IMR-90 (cell line): ENCODE data around the gene HIVEP3. TPM values are rescaled to one million over a fixed set of nuclear protein-coding genes. Genes with fewer than 3 reads are reported as not detected.

Experiments used
- ATAC-seq: fragments of 200-7000 bp; cut with Tn5 transposase; 2 replicates; pipeline ENCODE4 v1.9.1; 2020; ENCODE audit warnings: low read depth, mild to moderate bottlenecking, moderate library complexity
- BruUV-seq: library from RNA; stranded (reverse); fragments of 400-500 nt; replicated peaks from 2 replicates; lab custom pipeline; 2021; lab: Mats Ljungman, UMichigan
- CTCF ChIA-PET: fragments of 300-600 bp; formaldehyde crosslinking; extraction: SDS; loops from one replicate; lab custom pipeline; 2021; ENCODE audit warnings: antibody characterized with exemption; lab: Yijun Ruan, JAX
- POLR2A ChIA-PET: fragments of 300-600 bp; sonication (Branson Sonifier 250); formaldehyde crosslinking; loops from one replicate; lab custom pipeline; 2022; ENCODE audit warnings: antibody characterized with exemption; ENCODE audit not compliant: unreplicated experiment; lab: Charles Lee
- DNase-seq: peaks from one replicate; pipeline ENCODE4 v3.0.0; 2013
- H2AFZ ChIP-seq: replicated peaks from 2 replicates; pipeline ENCODE3; 2013; ENCODE audit warnings: low read length, mild to moderate bottlenecking; ENCODE audit not compliant: poor library complexity
- H2AK5ac ChIP-seq: 2 replicates; pipeline ENCODE4 v1.6.1; 2013; ENCODE audit warnings: low read depth, low read length, inconsistent platforms
- H2AK9ac ChIP-seq: replicated peaks from 2 replicates; pipeline ENCODE3; 2013; ENCODE audit warnings: mild to moderate bottlenecking, low read depth, low read length, moderate library complexity; ENCODE audit not compliant: poor library complexity
- H2BK120ac ChIP-seq: 2 replicates; pipeline ENCODE4 v1.6.1; 2013; ENCODE audit warnings: low read depth, low read length, inconsistent platforms
- H2BK15ac ChIP-seq: 3 replicates; pipeline ENCODE4 v1.6.1; 2013; ENCODE audit warnings: low read depth, low read length, inconsistent platforms
- H2BK20ac ChIP-seq: 2 replicates; pipeline ENCODE4 v1.6.1; 2013; ENCODE audit warnings: low read depth, mild to moderate bottlenecking, inconsistent platforms, low read length, moderate library complexity
- H2BK5ac ChIP-seq: 2 replicates; pipeline ENCODE4 v1.6.1; 2013; ENCODE audit warnings: mild to moderate bottlenecking, low read depth, low read length, inconsistent platforms; ENCODE audit not compliant: poor library complexity, severe bottlenecking
- H3K14ac ChIP-seq: replicated peaks from 2 replicates; pipeline ENCODE4 v1.6.1; 2013; ENCODE audit warnings: low read depth, low read length, inconsistent platforms
- H3K18ac ChIP-seq: 2 replicates; pipeline ENCODE4 v1.6.1; 2013; ENCODE audit warnings: low read depth, low read length, control low read depth
- H3K23ac ChIP-seq: 2 replicates; pipeline ENCODE4 v1.6.1; 2013; ENCODE audit warnings: low read depth, low read length, inconsistent platforms
- H3K27ac ChIP-seq: 2 replicates; pipeline ENCODE4 v1.5.1; 2013; ENCODE audit warnings: mild to moderate bottlenecking, control low read depth, low read length; ENCODE audit not compliant: insufficient read depth
- H3K27me3 ChIP-seq: 2 replicates; pipeline ENCODE4 v1.6.1; 2013; ENCODE audit warnings: low read length; ENCODE audit not compliant: control insufficient read depth, insufficient read depth
- H3K36me3 ChIP-seq: 2 replicates; pipeline ENCODE4 v1.6.1; 2013; ENCODE audit warnings: low read length, mixed read lengths; ENCODE audit not compliant: control insufficient read depth, insufficient read depth
- H3K4ac ChIP-seq: 2 replicates; pipeline ENCODE4 v1.6.1; 2013; ENCODE audit warnings: low read depth, low read length, inconsistent platforms
- H3K4me1 ChIP-seq: 2 replicates; pipeline ENCODE4 v1.6.1; 2013; ENCODE audit warnings: low read length, mixed read lengths; ENCODE audit not compliant: control insufficient read depth, insufficient read depth
- H3K4me2 ChIP-seq: 2 replicates; pipeline ENCODE4 v1.6.1; 2013; ENCODE audit warnings: low read depth, mild to moderate bottlenecking, control low read depth, low read length, moderate library complexity
- H3K4me3 ChIP-seq: 2 replicates; pipeline ENCODE4 v1.5.1; 2013; ENCODE audit warnings: low read depth, mild to moderate bottlenecking, control low read depth, low read length, moderate library complexity; ENCODE audit not compliant: insufficient read depth
- H3K56ac ChIP-seq: 2 replicates; pipeline ENCODE4 v1.6.1; 2013; ENCODE audit warnings: low read length, inconsistent platforms; ENCODE audit not compliant: insufficient read depth; ENCODE audit errors: extremely low read depth
- H3K79me1 ChIP-seq, 2 experiments: 2 replicates each; pipeline ENCODE4 v1.6.1; 2013; ENCODE audit warnings: low read length in 2 of 2, inconsistent platforms in 1 of 2, low read depth in 1 of 2
- H3K9ac ChIP-seq: 2 replicates; pipeline ENCODE4 v1.6.1; 2013; ENCODE audit warnings: low read depth, low read length, control low read depth
- H3K9me1 ChIP-seq: 2 replicates; pipeline ENCODE4 v1.6.1; 2013; ENCODE audit warnings: low read length, inconsistent platforms; ENCODE audit not compliant: insufficient read depth
- H3K9me3 ChIP-seq: 2 replicates; pipeline ENCODE4 v1.6.1; 2013; ENCODE audit warnings: low read length; ENCODE audit not compliant: control insufficient read depth, insufficient read depth
- H4K20me1 ChIP-seq: 2 replicates; pipeline ENCODE4 v1.6.1; 2013; ENCODE audit warnings: low read length, inconsistent platforms; ENCODE audit not compliant: insufficient read depth
- H4K5ac ChIP-seq: 2 replicates; pipeline ENCODE4 v1.6.1; 2013; ENCODE audit warnings: mild to moderate bottlenecking, low read depth, low read length, control low read depth
- H4K8ac ChIP-seq, 2 experiments: 2 replicates each; pipeline ENCODE4 v1.6.1; 2013; ENCODE audit warnings: low read depth in 2 of 2, low read length in 2 of 2, control low read depth in 1 of 2, inconsistent platforms in 1 of 2
- H4K91ac ChIP-seq: 2 replicates; pipeline ENCODE4 v1.6.1; 2013; ENCODE audit warnings: low read depth, low read length, inconsistent platforms; ENCODE audit not compliant: insufficient read depth
- BHLHE40 ChIP-seq: fragments of 150-350 bp; IDR thresholded peaks from 2 replicates; pipeline ENCODE4 v1.6.1; 2016; ENCODE audit warnings: mild to moderate bottlenecking, low read depth, low read length
- CEBPB ChIP-seq: IDR thresholded peaks from 2 replicates; pipeline ENCODE4 v1.6.1; 2012; ENCODE audit warnings: low read depth, low read length, improper control_type of control experiment
- CHD1 ChIP-seq: IDR thresholded peaks from 2 replicates; pipeline ENCODE4 v1.6.1; 2012; ENCODE audit warnings: low read depth, low read length, improper control_type of control experiment
- ELK1 ChIP-seq: fragments of 150-350 bp; IDR thresholded peaks from 2 replicates; pipeline ENCODE4 v1.6.1; 2016; ENCODE audit warnings: low read depth, mild to moderate bottlenecking, low read length, moderate library complexity, borderline replicate concordance
- FOS ChIP-seq: fragments of 150-350 bp; IDR thresholded peaks from 2 replicates; pipeline ENCODE4 v1.6.1; 2016; ENCODE audit warnings: low read depth, low read length
- MAFK ChIP-seq: IDR thresholded peaks from 2 replicates; pipeline ENCODE4 v1.6.1; 2012; ENCODE audit warnings: low read depth, low read length, improper control_type of control experiment
- MAZ ChIP-seq: IDR thresholded peaks from 2 replicates; pipeline ENCODE4 v1.6.1; 2012; ENCODE audit warnings: low read depth, mild to moderate bottlenecking, low read length, improper control_type of control experiment, moderate library complexity, borderline replicate concordance
- MXI1 ChIP-seq: IDR thresholded peaks from 2 replicates; pipeline ENCODE4 v1.6.1; 2012; ENCODE audit warnings: low read depth, mild to moderate bottlenecking, low read length, moderate library complexity, borderline replicate concordance
- NFE2L2 ChIP-seq: fragments of 150-350 bp; IDR thresholded peaks from 2 replicates; pipeline ENCODE4 v1.6.1; 2016; ENCODE audit warnings: low read depth, mild to moderate bottlenecking, low read length
- POLR2A ChIP-seq: IDR thresholded peaks from 2 replicates; pipeline ENCODE4 v1.6.1; 2012; ENCODE audit warnings: mild to moderate bottlenecking, low read depth, low read length
- RAD21 ChIP-seq: IDR thresholded peaks from 2 replicates; pipeline ENCODE4 v1.6.1; 2012; ENCODE audit warnings: low read length, improper control_type of control experiment
- RCOR1 ChIP-seq: IDR thresholded peaks from 2 replicates; pipeline ENCODE4 v1.6.1; 2012; ENCODE audit warnings: mild to moderate bottlenecking, low read length, improper control_type of control experiment; ENCODE audit not compliant: insufficient replicate concordance
- RFX5 ChIP-seq: IDR thresholded peaks from 2 replicates; pipeline ENCODE4 v1.8.0; 2012; ENCODE audit warnings: low read depth, mild to moderate bottlenecking, low read length, moderate library complexity
- SMC3 ChIP-seq: fragments of 150-350 bp; IDR thresholded peaks from 2 replicates; pipeline ENCODE4 v1.6.1; 2016; ENCODE audit warnings: low read depth, mild to moderate bottlenecking, antibody characterized with exemption, low read length, moderate library complexity
- USF2 ChIP-seq: fragments of 150-350 bp; IDR thresholded peaks from 2 replicates; pipeline ENCODE4 v1.6.1; 2017; ENCODE audit warnings: mild to moderate bottlenecking, antibody characterized with exemption, low read length, low read depth
- WGBS, 2 experiments: methylation state at CpG; one replicate each; pipeline versions ENCODE4 v1.1.5 to v1.1.7; 2013; ENCODE audit warnings: missing lambda C conversion rate in 2 of 2; ENCODE audit not compliant: insufficient read length in 1 of 2; ENCODE audit errors: extremely low coverage in 2 of 2; 5-methylcytosine and 5-hydroxymethylcytosine counted together
- dilution Hi-C: fragments of 300-500 bp; cut with HindIII; formaldehyde crosslinking; loops from one replicate; pipeline ENCODE4 v1.14.3; 2018; ENCODE audit warnings: low sequenced_read_pairs; ENCODE audit not compliant: unreplicated experiment
- in situ Hi-C: fragments of 300-500 bp; cut with MboI; formaldehyde crosslinking; loops from 3 replicates; pipeline ENCODE4 v1.14.3; 2019; ENCODE audit warnings: low sequenced_read_pairs, inconsistent platforms, mixed read lengths
- intact Hi-C: fragments of 100-400 bp; cut with micrococcal nuclease; formaldehyde crosslinking; loops from 2 replicates; pipeline ENCODE4 v1.10.0; 2022
- polyA plus RNA-seq, 3 experiments: library from polyadenylated mRNA; depleted of rRNA; stranded (reverse); fragments of >200 nt; gene quantifications; 2 replicates each; pipeline ENCODE4 v1.2.3, GENCODE V29; 2012; ENCODE audit warnings: low replicate concordance in 1 of 3
- total RNA-seq: library from RNA; depleted of rRNA; stranded (reverse); fragments of >200 nt; gene quantifications from 2 replicates; pipeline ENCODE4 v1.2.3, GENCODE V29; 2012
- TF ChIP-seq, protein P1 (sequence below): conservative IDR thresholded peaks from 2 replicates; pipeline ENCODE4 v1.5.1; 2012; ENCODE audit warnings: mild to moderate bottlenecking, low read depth, low read length, improper control_type of control experiment

The HIVEP3 gene
- total and polyA plus RNA-seq, 2 of the 4 experiments (the other 2 are of a cell fraction) = 1.4 to 4.0 TPM

DNA sequence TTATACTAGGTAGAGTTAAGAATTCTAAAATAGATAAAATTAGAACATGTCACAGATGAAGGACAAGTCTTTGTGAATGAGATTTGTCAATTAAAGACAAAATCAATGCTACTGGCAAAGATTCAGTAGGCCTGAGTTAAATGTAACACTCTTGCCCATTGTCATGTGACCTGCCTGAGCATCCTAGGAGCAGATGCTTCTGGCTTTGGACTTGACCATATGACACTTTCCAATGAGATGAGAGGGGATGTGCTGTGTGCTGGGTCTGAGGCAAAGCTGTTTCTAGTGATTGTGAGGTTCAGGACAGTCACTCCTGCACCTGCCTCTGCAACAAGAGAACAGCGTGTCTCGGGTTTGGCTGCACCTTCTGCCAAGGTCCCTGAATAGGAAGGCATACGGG, 144.9 kb downstream of the HIVEP3 start:
- Histone ChIP-seq H3K4me3 (no peak overlapping the region), H4K20me1 (no peaks in the 10 kb centered on the region), H3K9ac (no peak overlapping the region), H3K4ac (peak overlapping the region; percentile 22; the same call in 1 of the 2 replicates), H3K79me1 (no peaks in the 10 kb centered on the region), H3K9me1 (peaks cover 6% of the 10 kb centered on the region), H2AK5ac (peak overlapping the region; percentile 58; the same call in 1 of the 2 replicates), H2AFZ (no peak overlapping the region), H2BK5ac (no peak overlapping the region), H3K56ac (no peak overlapping the region), H3K27ac (no peak overlapping the region), H3K14ac (no peak overlapping the region), H3K4me1 (peaks cover 4% of the 10 kb centered on the region), H2AK9ac (no peak overlapping the region), H3K36me3 (no peaks in the 10 kb centered on the region), H2BK120ac (no peak overlapping the region), H2BK20ac (no peak overlapping the region), H4K8ac (no peak overlapping the region), H3K23ac (0 out of 2 replicates have a peak overlapping the region, but pooled peaks have one; percentile 39), H4K91ac (no peak overlapping the region), H2BK15ac (no peak overlapping the region), H4K5ac (no peak overlapping the region), H3K18ac (no peak overlapping the region), H3K4me2 (no peak overlapping the region), H3K9me3 (no peaks in the 10 kb centered on the region), H3K27me3 (0 out of 2 replicates have a peak, but pooled peaks cover 2% of the 10 kb centered on the region)
- dilution Hi-C loops (no loop called here), in situ Hi-C loops (no loop called here), intact Hi-C loops (no loop called here)
- ATAC-seq (no peak), DNase-seq (no peak)
- no CpG with 5 or more reads among the region's 3 CpGs for whole genome bisulfite sequencing, 2 experiments
- CTCF ChIA-PET = no interaction called here
- BruUV-seq = no TSS peak
- POLR2A ChIA-PET = no interaction called here
- TF ChIP-seq MAFK (no peak), FOS (no peak), CEBPB (no peak), RFX5 (no peak), USF2 (no peak), CHD1 (no peak), NFE2L2 (no peak), RCOR1 (no peak), SMC3 (no peak), ELK1 (no peak), BHLHE40 (no peak), POLR2A (no peak), RAD21 (no peak), MAZ (no peak), MXI1 (no peak)
- TF ChIP-seq, protein P1, sequence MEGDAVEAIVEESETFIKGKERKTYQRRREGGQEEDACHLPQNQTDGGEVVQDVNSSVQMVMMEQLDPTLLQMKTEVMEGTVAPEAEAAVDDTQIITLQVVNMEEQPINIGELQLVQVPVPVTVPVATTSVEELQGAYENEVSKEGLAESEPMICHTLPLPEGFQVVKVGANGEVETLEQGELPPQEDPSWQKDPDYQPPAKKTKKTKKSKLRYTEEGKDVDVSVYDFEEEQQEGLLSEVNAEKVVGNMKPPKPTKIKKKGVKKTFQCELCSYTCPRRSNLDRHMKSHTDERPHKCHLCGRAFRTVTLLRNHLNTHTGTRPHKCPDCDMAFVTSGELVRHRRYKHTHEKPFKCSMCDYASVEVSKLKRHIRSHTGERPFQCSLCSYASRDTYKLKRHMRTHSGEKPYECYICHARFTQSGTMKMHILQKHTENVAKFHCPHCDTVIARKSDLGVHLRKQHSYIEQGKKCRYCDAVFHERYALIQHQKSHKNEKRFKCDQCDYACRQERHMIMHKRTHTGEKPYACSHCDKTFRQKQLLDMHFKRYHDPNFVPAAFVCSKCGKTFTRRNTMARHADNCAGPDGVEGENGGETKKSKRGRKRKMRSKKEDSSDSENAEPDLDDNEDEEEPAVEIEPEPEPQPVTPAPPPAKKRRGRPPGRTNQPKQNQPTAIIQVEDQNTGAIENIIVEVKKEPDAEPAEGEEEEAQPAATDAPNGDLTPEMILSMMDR = no peak
